B cell (primary cell): Measurements from ENCODE around the gene AK1. TPM values are rescaled to one million over a fixed set of nuclear protein-coding genes. Genes with fewer than 3 reads are reported as not detected.

ENCODE experiments used
- ATAC-seq: fragments of 200-7000 bp; cut with Tn5 transposase; one replicate; pipeline ENCODE4 v1.10.0; 2021; ENCODE audit warnings: low read depth, mild to moderate bottlenecking, moderate number of reproducible peaks, moderate library complexity
- CTCF ChIA-PET: fragments of 350-600 bp; sonication (Branson Sonifier 250); formaldehyde crosslinking; loops from one replicate; lab custom pipeline; 2021; ENCODE audit warnings: antibody characterized with exemption, inconsistent platforms; lab: Charles Lee
- POLR2A ChIA-PET: fragments of 350-600 bp; sonication (Branson Sonifier 250); formaldehyde crosslinking; loops from one replicate; lab custom pipeline; 2021; ENCODE audit warnings: antibody characterized with exemption; lab: Charles Lee
- DNase-seq: peaks from one replicate; pipeline ENCODE4 v3.0.0; 2013
- H2AFZ ChIP-seq: 2 replicates; pipeline ENCODE4 v1.6.1; 2012; ENCODE audit warnings: mild to moderate bottlenecking, low read depth, low read length; ENCODE audit not compliant: insufficient read depth, poor library complexity, severe bottlenecking
- H3K27ac ChIP-seq, 2 donors: 1 replicate in 1 of 2; 2 replicates in 1 of 2; pipeline ENCODE4 v1.5.1; 2012 to 2013; ENCODE audit warnings: low read length in 2 of 2, mild to moderate bottlenecking in 2 of 2, moderate library complexity in 1 of 2
- H3K27me3 ChIP-seq, 4 experiments: fragments of 200-600 bp in 1 of 4; sonication (generic) in 1 of 4; replicated peaks in 1 of 4; 1 replicate in 2 of 4; 2 replicates in 2 of 4; pipeline versions ENCODE4 v1.6.1 to v1.7.0; 2013 to 2016; ENCODE audit warnings: low read length in 3 of 4, mild to moderate bottlenecking in 2 of 4, mixed read lengths in 1 of 4, moderate library complexity in 1 of 4; ENCODE audit not compliant: insufficient read depth in 4 of 4, control insufficient read depth in 3 of 4; ENCODE audit errors: control extremely low read depth in 1 of 4
- H3K36me3 ChIP-seq, 2 experiments: replicated peaks in 1 of 2; 1 replicate in 1 of 2; 2 replicates in 1 of 2; pipeline versions ENCODE4 v1.6.1 to v1.7.1; 2013; ENCODE audit warnings: low read length in 1 of 2; ENCODE audit not compliant: insufficient read depth in 2 of 2, control insufficient read depth in 1 of 2; ENCODE audit errors: control extremely low read depth in 1 of 2, extremely low read depth in 1 of 2
- H3K4me1 ChIP-seq, 2 donors: fragments of 200-600 bp in 1 of 2; sonication (generic) in 1 of 2; 1 replicate in 1 of 2; 2 replicates in 1 of 2; pipeline versions ENCODE4 v1.5.1 to v1.6.1; 2013 to 2017; ENCODE audit warnings: low read length in 2 of 2; ENCODE audit not compliant: control insufficient read depth in 2 of 2, insufficient read depth in 2 of 2
- H3K4me2 ChIP-seq: replicated peaks from 2 replicates; pipeline ENCODE3; 2012; ENCODE audit warnings: mild to moderate bottlenecking, low read depth, low read length; ENCODE audit not compliant: poor library complexity, severe bottlenecking
- H3K4me3 ChIP-seq, 5 experiments: fragments of 200-600 bp in 1 of 5; sonication (generic) in 1 of 5; 1 replicate in 3 of 5; 2 replicates in 2 of 5; pipeline versions ENCODE4 v1.5.1 to v1.7.0; 2011 to 2016; ENCODE audit warnings: low read length in 4 of 5, mild to moderate bottlenecking in 4 of 5, low read depth in 2 of 5, control low read depth in 1 of 5, moderate library complexity in 1 of 5; ENCODE audit not compliant: insufficient read depth in 1 of 5; ENCODE audit errors: control extremely low read depth in 1 of 5, extremely low read depth in 1 of 5
- H3K79me2 ChIP-seq: fragments of 200-600 bp; sonication (generic); one replicate; pipeline ENCODE4 v1.6.0; 2016; ENCODE audit warnings: low read length; ENCODE audit not compliant: control insufficient read depth, insufficient read depth
- H3K9ac ChIP-seq: fragments of 200-600 bp; sonication (generic); 2 replicates; pipeline ENCODE4 v1.6.1; 2017; ENCODE audit warnings: mild to moderate bottlenecking, low read length, moderate library complexity
- H3K9me3 ChIP-seq, 3 donors: one replicate each; pipeline versions ENCODE4 v1.6.1 to v1.7.1; 2013; ENCODE audit warnings: low read length in 2 of 3; ENCODE audit not compliant: control insufficient read depth in 2 of 3, insufficient read depth in 1 of 3; ENCODE audit errors: control extremely low read depth in 1 of 3
- H4K20me1 ChIP-seq: 2 replicates; pipeline ENCODE4 v1.6.0; 2012; ENCODE audit warnings: mild to moderate bottlenecking, low read length; ENCODE audit not compliant: insufficient read depth, control insufficient read depth, poor library complexity, severe bottlenecking
- H3K27ac Mint-ChIP-seq: one replicate; pipeline ENCODE4 v1.8.0; 2021; ENCODE audit warnings: mixed read lengths
- H3K27me3 Mint-ChIP-seq: one replicate; pipeline ENCODE4 v1.8.0; 2021; ENCODE audit warnings: mixed read lengths
- H3K4me1 Mint-ChIP-seq: one replicate; pipeline ENCODE4 v1.8.0; 2021; ENCODE audit warnings: mixed read lengths
- H3K4me3 Mint-ChIP-seq: one replicate; pipeline ENCODE4 v1.8.0; 2021; ENCODE audit warnings: mixed read lengths
- H3K9me3 Mint-ChIP-seq: one replicate; pipeline ENCODE4 v1.8.0; 2022; ENCODE audit warnings: mixed read lengths; ENCODE audit not compliant: insufficient read depth
- CTCF ChIP-seq: fragments of 200-600 bp; IDR thresholded peaks from one replicate; pipeline ENCODE4 v1.8.0; 2022; ENCODE audit warnings: antibody characterized with exemption, mild to moderate bottlenecking
- EZH2 ChIP-seq: IDR thresholded peaks from 2 replicates; pipeline ENCODE4 v1.6.1; 2012; ENCODE audit warnings: borderline replicate concordance, low read depth, mild to moderate bottlenecking, moderate library complexity, low read length; ENCODE audit not compliant: insufficient read depth, poor library complexity, severe bottlenecking
- WGBS: methylation state at CpG from one replicate; pipeline ENCODE4 v1.1.5; 2013; ENCODE audit warnings: missing lambda C conversion rate; ENCODE audit not compliant: insufficient coverage; 5-methylcytosine and 5-hydroxymethylcytosine counted together
- intact Hi-C: fragments of 100-400 bp; cut with micrococcal nuclease; formaldehyde crosslinking; loops from one replicate; pipeline ENCODE4 v1.10.0; 2022
- polyA plus RNA-seq: library from polyadenylated mRNA; depleted of rRNA; stranded (reverse); fragments of >200 nt; gene quantifications from 2 replicates; pipeline ENCODE4 v1.2.3, GENCODE V29; 2012
- total RNA-seq, 2 donors: library from RNA; stranded (reverse); fragments of 120-200 nt in 1 of 2; gene quantifications; 1 replicate in 1 of 2; 2 replicates in 1 of 2; pipeline versions ENCODE4 v1.2.3 to v1.2.4, GENCODE V29; 2013 to 2022

AK1 gene
- total and polyA plus RNA-seq, 2 donors (not counting 1 experiment from before 2014, with no cell fraction given), result 28.0 to 31.8 TPM

GRCh38 chr9:127847833-127848755, 29.4 kb downstream of the AK1 start:
- Histone ChIP-seq H3K4me2 (no peak overlapping the region), H4K20me1 (no peaks in the 10 kb centered on the region), H3K79me2 (peaks cover 12% of the 10 kb centered on the region), H3K4me1 (peaks cover 6 to 13% of the 10 kb centered on the region in 2 donors), H3K9me3 (peaks cover 0 to 26% (median 11%) of the 10 kb centered on the region in 3 donors), H3K27me3 (no peaks in the 10 kb centered on the region), H3K4me3 (no peak overlapping the region), H2AFZ (no peak overlapping the region), H3K9ac (no peak overlapping the region), H3K36me3 (no peaks in the 10 kb centered on the region), H3K27ac (no peak overlapping the region)
- 94% methylated on average over 7 of the region's 12 CpGs for WGBS
- intact Hi-C loops, result no loop called here
- Mint-ChIP-seq H3K9me3 (peaks cover 10% of the 10 kb centered on the region), H3K27me3 (no peaks in the 10 kb centered on the region), H3K4me1 (peaks cover 11% of the 10 kb centered on the region), H3K27ac (no peak overlapping the region), H3K4me3 (no peak overlapping the region)
- ChIA-PET CTCF (interaction anchor here (0.7 kb wide), 1 partner anchor 22 kb away, joined by 3 read pairs; no protein-coding TSS in a partner anchor), POLR2A (no interaction called here)
- DNase-seq, result no peak
- no peak for ATAC-seq
- TF ChIP-seq EZH2 (no peak), CTCF (no peak)

GRCh38 chr9:127847178-127847510, 30.3 kb downstream of the AK1 start:
- no peak overlapping the region for H3K27ac ChIP-seq
- Mint-ChIP-seq H3K9me3 (peaks cover 10% of the 10 kb centered on the region), H3K27me3 (no peaks in the 10 kb centered on the region), H3K4me1 (peaks cover 3% of the 10 kb centered on the region), H3K4me3 (no peak overlapping the region), H3K27ac (no peak overlapping the region)
- TF ChIP-seq EZH2 (no peak), CTCF (no peak)
- intact Hi-C loops, result no loop called here
- no peaks in the 10 kb centered on the region for H4K20me1 ChIP-seq
- no peak overlapping the region for H2AFZ ChIP-seq
- H3K4me1 ChIP-seq, result peaks cover 0 to 3% of the 10 kb centered on the region in 2 donors
- H3K27me3 ChIP-seq, result no peaks in the 10 kb centered on the region
- 98% methylated on average over 6 of the region's 6 CpGs for WGBS
- no peak for ATAC-seq
- no peak overlapping the region for H3K4me2 ChIP-seq
- peaks cover 12% of the 10 kb centered on the region for H3K79me2 ChIP-seq
- no peak overlapping the region for H3K4me3 ChIP-seq
- no peak overlapping the region for H3K9ac ChIP-seq
- ChIA-PET POLR2A (interaction anchor here (1.1 kb wide), 1 partner anchor 23 kb away, joined by 3 read pairs; no protein-coding TSS in a partner anchor), CTCF (interaction anchor here (0.7 kb wide), 1 partner anchor 23 kb away, joined by 3 read pairs; no protein-coding TSS in a partner anchor)
- H3K36me3 ChIP-seq, result no peaks in the 10 kb centered on the region
- peaks cover 0 to 26% (median 11%) of the 10 kb centered on the region in 3 donors for H3K9me3 ChIP-seq
- no peak for DNase-seq
